H1 (cell line): Measurements from ENCODE around the gene CYSRT1. TPM values are rescaled to one million over a fixed set of nuclear protein-coding genes. Genes with fewer than 3 reads are reported as not detected.

Source experiments
- KDM4A ChIP-seq: IDR thresholded peaks from one replicate; pipeline ENCODE4 v1.7.1; 2012; ENCODE audit warnings: low read depth, mild to moderate bottlenecking, moderate library complexity, low read length, inconsistent platforms; ENCODE audit not compliant: severe bottlenecking
- SP1 ChIP-seq: IDR thresholded peaks from 2 replicates; pipeline ENCODE4 v1.6.1; 2011; ENCODE audit warnings: low read depth, low read length
- SUZ12 ChIP-seq: fragments of 200-600 bp; sonication (generic); IDR thresholded peaks from 2 replicates; pipeline ENCODE4 v1.6.1; 2012; ENCODE audit warnings: mild to moderate bottlenecking, inconsistent platforms, low read length, moderate library complexity, mixed read lengths
- TBP ChIP-seq: IDR thresholded peaks from 2 replicates; pipeline ENCODE4 v1.6.1; 2011; ENCODE audit warnings: low read depth, low read length, improper control_type of control experiment
- polyA plus RNA-seq, 7 experiments: library from polyadenylated mRNA; depleted of rRNA in 3 of 7; stranded (reverse) in 5 of 7; unstranded in 2 of 7; fragments of >200 nt in 5 of 7; fragments of 200-250 nt in 2 of 7; gene quantifications; 1 replicate in 5 of 7; 2 replicates in 1 of 7; 4 replicates in 1 of 7; pipeline versions ENCODE4 v1.2.1 to v1.2.3, GENCODE V29; 2011 to 2013; ENCODE audit warnings: missing spikeins in 2 of 7, mixed read lengths in 2 of 7
- total RNA-seq: library from RNA; stranded (reverse); fragmentation: NEBNext Ultra II Directional; extraction: Animal tissue kit (Norgen Biotek cat#: 25700); gene quantifications from 2 replicates; pipeline ENCODE4 v1.2.1, GENCODE V29; 2021
- TF ChIP-seq, protein P1 (sequence below): fragments of 300-600 bp; sonication (generic); IDR thresholded peaks from 2 replicates; pipeline ENCODE4 v1.7.1; 2012; ENCODE audit warnings: low read length, moderate library complexity, mild to moderate bottlenecking, inconsistent platforms; ENCODE audit not compliant: insufficient replicate concordance
- TF ChIP-seq, protein P2 (sequence below): IDR thresholded peaks from 2 replicates; pipeline ENCODE4 v1.6.1; 2011; ENCODE audit warnings: low read length, improper control_type of control experiment

CYSRT1 gene
- total and polyA plus RNA-seq, 2 of the 8 experiments (the other 6 are each of a cell fraction or from before 2014, with no cell fraction given), result 1.0 to 6.5 TPM

- TF ChIP-seq, protein P1, sequence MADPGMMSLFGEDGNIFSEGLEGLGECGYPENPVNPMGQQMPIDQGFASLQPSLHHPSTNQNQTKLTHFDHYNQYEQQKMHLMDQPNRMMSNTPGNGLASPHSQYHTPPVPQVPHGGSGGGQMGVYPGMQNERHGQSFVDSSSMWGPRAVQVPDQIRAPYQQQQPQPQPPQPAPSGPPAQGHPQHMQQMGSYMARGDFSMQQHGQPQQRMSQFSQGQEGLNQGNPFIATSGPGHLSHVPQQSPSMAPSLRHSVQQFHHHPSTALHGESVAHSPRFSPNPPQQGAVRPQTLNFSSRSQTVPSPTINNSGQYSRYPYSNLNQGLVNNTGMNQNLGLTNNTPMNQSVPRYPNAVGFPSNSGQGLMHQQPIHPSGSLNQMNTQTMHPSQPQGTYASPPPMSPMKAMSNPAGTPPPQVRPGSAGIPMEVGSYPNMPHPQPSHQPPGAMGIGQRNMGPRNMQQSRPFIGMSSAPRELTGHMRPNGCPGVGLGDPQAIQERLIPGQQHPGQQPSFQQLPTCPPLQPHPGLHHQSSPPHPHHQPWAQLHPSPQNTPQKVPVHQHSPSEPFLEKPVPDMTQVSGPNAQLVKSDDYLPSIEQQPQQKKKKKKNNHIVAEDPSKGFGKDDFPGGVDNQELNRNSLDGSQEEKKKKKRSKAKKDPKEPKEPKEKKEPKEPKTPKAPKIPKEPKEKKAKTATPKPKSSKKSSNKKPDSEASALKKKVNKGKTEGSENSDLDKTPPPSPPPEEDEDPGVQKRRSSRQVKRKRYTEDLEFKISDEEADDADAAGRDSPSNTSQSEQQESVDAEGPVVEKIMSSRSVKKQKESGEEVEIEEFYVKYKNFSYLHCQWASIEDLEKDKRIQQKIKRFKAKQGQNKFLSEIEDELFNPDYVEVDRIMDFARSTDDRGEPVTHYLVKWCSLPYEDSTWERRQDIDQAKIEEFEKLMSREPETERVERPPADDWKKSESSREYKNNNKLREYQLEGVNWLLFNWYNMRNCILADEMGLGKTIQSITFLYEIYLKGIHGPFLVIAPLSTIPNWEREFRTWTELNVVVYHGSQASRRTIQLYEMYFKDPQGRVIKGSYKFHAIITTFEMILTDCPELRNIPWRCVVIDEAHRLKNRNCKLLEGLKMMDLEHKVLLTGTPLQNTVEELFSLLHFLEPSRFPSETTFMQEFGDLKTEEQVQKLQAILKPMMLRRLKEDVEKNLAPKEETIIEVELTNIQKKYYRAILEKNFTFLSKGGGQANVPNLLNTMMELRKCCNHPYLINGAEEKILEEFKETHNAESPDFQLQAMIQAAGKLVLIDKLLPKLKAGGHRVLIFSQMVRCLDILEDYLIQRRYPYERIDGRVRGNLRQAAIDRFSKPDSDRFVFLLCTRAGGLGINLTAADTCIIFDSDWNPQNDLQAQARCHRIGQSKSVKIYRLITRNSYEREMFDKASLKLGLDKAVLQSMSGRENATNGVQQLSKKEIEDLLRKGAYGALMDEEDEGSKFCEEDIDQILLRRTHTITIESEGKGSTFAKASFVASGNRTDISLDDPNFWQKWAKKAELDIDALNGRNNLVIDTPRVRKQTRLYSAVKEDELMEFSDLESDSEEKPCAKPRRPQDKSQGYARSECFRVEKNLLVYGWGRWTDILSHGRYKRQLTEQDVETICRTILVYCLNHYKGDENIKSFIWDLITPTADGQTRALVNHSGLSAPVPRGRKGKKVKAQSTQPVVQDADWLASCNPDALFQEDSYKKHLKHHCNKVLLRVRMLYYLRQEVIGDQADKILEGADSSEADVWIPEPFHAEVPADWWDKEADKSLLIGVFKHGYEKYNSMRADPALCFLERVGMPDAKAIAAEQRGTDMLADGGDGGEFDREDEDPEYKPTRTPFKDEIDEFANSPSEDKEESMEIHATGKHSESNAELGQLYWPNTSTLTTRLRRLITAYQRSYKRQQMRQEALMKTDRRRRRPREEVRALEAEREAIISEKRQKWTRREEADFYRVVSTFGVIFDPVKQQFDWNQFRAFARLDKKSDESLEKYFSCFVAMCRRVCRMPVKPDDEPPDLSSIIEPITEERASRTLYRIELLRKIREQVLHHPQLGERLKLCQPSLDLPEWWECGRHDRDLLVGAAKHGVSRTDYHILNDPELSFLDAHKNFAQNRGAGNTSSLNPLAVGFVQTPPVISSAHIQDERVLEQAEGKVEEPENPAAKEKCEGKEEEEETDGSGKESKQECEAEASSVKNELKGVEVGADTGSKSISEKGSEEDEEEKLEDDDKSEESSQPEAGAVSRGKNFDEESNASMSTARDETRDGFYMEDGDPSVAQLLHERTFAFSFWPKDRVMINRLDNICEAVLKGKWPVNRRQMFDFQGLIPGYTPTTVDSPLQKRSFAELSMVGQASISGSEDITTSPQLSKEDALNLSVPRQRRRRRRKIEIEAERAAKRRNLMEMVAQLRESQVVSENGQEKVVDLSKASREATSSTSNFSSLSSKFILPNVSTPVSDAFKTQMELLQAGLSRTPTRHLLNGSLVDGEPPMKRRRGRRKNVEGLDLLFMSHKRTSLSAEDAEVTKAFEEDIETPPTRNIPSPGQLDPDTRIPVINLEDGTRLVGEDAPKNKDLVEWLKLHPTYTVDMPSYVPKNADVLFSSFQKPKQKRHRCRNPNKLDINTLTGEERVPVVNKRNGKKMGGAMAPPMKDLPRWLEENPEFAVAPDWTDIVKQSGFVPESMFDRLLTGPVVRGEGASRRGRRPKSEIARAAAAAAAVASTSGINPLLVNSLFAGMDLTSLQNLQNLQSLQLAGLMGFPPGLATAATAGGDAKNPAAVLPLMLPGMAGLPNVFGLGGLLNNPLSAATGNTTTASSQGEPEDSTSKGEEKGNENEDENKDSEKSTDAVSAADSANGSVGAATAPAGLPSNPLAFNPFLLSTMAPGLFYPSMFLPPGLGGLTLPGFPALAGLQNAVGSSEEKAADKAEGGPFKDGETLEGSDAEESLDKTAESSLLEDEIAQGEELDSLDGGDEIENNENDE, result no peak
- TF ChIP-seq, protein P2, sequence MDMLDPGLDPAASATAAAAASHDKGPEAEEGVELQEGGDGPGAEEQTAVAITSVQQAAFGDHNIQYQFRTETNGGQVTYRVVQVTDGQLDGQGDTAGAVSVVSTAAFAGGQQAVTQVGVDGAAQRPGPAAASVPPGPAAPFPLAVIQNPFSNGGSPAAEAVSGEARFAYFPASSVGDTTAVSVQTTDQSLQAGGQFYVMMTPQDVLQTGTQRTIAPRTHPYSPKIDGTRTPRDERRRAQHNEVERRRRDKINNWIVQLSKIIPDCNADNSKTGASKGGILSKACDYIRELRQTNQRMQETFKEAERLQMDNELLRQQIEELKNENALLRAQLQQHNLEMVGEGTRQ, result no peak
- TF ChIP-seq SP1 (no peak), SUZ12 (no peak), KDM4A (no peak), TBP (no peak)
Measured at GRCh38 chr9:137230705-137231371, 5.9 kb downstream of the CYSRT1 start, which contains the start of gene SLC34A3 (continued).
